ENCODE measurements around the gene SNRNP35.
"Not testable (repeated sequence)": the region's sequence is repeated elsewhere in the genome, so short reads cannot be mapped to it uniquely, and the experiment has no call there.

The SNRNP35 gene, protein sequence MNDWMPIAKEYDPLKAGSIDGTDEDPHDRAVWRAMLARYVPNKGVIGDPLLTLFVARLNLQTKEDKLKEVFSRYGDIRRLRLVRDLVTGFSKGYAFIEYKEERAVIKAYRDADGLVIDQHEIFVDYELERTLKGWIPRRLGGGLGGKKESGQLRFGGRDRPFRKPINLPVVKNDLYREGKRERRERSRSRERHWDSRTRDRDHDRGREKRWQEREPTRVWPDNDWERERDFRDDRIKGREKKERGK

DNA sequence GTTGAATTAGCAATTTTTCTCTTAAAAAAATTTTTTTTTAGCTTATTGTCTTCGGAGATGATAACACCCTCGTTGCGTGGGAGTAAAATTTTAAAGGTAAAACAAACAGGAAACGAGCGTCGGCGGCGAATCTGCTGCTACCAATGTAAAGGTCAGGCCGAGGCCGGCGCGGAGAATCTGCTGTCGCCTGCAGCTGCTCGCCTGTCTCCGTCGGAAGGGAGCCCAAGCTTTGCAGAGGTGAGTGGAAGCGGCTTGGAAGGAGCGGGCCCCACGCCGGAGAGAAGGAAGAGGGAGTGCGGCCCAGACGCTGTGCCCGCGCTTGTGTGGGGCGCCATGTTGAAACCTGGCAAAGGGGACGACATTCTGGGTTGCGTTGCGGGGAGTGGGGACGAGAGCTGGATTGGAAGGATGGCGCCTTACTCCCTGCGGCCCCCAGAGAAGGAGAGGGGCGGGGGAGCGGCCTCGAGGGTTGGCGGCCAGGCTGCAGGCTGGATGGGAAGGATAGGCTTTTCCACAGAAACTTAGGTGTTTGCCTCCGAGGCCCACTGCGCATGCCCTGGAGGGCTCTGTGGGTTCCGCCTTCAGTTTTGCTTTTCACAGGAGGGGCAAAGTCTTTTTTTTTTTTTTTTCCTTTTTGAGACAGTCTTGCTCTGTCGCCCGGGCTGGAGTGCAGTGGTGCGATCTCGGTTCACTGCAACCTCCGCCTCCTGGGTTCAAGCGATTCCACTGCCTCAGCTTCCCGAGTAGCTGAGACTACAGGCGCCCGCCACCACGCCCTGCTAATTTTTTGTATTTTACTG lies at the start of gene SNRNP35:
SNRNP35 (plus strand) TSS at position 160 of the 800 bp plus-strand sequence. CDS start 7,402 bp downstream, outside the sequence.
- DNase-seq, result peak; percentile 84

DNA sequence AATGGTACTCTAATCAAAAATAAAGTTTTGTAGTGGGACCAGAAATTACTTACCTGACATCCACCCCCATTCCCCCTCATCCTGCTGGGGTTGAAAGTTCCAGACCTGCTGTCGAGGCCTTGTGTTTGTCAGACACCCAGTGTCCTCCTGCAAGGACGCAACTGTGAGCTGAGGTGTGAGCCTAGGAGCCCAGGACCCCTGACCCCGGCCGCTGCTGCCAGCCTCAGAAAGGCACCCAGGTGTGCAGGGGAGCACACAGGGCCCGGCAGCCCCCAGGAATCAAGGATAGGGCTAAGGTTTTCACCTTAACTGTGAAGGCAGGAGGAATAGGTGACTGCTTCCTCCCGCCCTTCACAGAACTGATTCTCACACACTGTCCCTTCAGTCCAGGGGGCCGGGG lies 49.3 kb upstream of the SNRNP35 start:
- not testable (repeated sequence) for DNase-seq

DNA sequence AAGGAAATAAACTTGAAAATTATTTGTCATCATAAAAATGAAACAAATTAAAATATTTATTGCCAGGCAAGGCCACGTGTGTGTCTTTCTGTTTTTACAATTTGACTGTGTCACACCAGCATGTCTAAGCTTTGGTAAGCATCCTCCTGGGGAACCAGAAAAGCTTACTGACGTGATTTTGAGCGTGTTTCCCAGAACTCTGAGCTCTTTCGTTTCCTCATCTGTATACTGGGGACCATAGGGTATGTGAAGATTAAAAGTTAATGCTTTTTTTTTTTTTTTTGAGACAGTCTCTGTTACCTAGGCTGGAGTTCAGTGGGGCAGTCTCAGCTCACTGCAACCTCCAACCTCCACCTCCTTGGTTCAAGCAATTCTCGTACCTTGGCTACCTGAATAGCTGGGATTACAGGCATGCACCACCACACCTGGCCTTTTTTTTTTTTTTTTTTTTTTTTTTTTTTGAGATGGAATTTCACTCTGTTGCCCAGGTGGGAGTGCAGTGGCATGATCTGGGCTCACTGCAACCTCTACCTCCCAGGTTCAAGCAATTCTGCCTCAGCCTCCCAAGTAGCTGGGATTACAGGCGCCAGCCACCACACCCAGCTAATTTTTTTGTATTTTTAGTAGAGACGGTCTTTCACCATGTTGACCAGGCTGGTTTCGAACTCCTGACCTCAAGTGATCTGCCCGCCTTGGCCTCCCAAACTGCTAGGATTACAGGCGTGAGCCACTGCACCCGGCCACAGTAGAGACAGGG lies 48.5 kb upstream of the SNRNP35 start:
- not testable (repeated sequence) for DNase-seq

DNA sequence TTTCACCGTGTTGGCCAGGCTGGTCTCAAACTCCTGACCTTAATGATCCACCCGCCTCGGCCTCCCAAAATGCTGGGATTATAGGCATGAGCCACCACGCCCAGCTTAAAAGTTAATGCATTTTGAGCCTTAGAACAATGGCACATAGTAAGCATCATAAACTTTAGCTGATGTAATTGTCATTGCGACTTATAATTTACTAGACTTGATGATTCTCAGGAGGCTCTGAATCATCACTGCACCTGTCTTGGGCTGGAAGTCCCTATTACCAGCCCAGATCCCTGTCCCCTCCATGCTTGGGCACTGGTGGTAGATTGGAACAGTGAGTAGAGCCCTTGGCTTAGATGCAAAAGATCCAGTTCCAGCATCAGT lies 47.9 kb upstream of the SNRNP35 start:
- no peak for DNase-seq

DNA sequence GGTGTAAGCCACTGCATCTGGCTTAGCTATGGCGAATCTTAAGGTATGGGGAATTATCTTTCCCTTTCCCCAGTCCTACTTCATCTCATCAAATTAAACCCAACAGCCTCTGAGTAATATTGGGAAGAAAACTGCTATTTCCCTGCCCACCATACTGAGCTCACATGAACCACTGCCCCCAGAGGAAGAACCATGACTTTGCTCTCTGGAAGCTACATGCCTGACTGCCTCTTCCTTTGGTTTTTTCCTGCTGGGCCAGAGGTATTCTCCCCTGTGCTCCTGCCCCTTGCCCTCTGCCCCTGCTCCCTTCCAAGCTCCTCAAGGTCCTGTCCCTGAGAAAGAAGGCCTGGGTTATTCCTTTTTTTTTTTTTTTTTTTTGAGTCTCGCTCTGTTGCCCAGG lies 36.6 kb upstream of the SNRNP35 start:
- DNase-seq, result no peak

DNA sequence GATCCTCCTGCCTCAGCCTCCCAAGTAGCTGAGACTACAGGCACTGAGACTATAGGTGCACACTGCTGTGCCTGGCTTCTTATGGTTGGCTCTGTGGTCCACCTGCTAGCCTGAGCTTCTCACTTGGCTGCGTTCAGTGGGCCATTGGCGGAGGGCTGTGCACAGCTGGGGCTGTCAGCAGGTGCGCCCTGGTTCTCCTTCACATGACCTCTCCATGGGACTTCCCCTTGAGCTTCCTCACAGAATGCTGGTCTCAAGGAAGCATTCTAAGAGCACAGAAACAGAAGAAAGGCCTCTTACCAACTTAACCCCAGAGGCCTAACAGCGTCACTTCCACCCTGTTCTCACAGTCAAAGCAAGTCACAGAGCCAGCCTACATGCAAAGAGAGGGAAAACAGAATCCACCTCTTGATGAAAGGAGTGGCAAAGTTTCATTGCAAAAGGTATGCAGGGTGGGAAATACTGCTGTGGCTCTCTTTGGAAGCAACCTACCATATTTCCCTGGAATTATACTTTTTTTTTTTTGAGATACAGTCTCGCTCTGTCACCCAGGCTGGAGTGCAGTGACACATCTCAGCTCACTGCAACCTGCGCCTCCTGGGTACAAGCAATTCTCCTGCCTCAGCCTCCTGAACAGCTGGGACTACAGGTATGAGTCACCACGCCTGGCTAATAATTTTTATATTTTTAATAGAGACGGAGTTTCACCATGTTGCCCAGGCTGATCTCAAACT lies 30.7 kb upstream of the SNRNP35 start:
- no peak for DNase-seq

DNA sequence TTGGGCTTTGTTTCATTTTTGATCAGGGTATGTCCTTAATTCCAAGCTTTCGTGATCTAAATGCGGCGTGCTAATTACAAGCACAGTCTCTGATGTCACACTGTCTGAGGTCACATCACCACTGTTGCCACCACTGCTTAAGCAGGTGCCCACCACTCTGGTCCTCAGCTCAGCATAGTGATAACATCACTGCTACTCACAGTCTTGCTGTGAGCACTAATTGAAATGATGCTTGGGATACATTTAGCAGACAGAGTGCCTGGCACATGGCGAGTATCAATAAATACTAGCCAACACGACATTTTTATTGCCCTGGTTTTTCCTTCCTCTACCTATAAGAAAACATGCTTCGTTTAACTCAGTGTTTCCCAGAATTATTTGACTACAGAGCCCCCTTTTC lies 29.3 kb upstream of the SNRNP35 start:
- DNase-seq, result no peak

DNA sequence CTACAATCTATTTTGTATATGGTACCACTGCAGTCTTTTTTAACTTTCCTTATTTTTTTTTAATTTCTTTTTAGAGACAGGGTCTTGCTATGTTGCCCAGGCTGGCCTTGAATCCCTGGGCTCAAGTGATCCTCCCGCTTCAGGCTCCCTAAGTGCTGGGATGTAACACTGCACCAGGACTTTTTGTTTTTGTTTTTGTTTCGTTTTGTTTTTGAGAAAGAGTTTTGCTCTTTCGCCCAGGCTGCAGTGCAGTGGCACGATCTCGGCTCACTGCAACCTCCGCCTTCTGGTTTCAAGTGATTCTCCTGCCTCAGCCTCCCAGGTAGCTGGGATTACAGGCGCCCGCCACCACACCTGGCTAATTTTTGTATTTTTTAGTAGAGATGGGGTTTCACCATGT lies 28.8 kb upstream of the SNRNP35 start:
- not testable (repeated sequence) for DNase-seq

DNA sequence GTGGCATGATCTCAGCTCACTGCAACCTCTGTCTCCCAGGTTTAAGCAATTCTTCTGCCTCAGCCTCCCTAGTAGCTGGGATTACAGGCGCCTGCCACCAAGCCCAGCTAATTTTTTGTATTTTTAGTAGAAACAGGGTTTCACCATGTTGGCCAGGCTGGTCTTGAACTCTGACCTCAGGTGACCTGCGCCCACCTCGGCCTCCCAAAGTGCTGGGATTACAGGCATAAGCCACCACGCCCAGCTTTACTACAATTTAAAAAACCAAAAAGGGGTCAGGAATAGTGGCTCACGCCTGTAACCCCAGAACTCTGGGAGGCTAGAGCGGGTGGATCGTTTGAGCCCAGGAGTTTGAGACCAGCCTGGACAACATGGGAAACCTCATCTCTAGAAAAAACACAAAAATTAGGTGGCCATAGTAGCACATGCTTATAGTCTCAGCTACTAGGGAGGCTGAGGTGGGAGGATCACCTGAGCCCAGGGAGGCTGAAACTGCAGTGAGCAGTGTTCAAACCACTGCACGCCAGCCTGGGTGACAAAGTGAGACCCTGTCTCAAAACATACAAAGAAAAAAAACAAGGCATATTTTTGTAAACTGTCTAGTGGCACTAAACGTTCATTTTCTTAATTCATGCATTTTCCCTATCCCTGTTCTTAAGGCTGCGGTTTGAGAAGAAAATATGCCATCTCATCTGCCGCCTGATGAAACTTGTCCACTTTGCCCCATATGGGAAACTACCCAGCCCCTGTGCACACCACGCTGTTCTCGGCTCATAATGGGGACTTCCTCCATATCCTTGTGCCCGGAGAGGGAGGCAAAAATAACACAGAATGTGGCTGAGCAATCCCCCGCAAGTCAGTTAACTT lies 25.8 kb upstream of the SNRNP35 start:
- peak; percentile 18 for DNase-seq

DNA sequence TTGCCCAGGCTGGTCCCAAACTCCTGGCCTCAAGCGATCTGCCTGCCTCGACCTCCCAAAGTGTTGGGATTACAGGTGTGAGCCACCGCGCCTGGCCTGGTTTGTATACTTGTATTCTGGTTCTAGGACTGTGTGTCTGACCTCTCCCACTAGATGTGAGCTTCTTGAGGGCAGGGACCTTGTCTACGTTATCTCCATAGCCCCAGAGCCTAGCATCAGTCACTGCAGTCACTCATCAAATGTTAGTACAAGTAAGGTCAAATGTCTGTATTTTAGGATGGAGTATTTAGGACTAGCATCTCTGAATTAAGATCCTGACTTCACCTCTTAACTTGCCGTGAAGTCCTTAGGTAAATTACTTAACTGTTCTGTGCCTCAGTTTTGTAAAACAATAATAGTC lies 24.3 kb upstream of the SNRNP35 start:
- DNase-seq, result no peak

DNA sequence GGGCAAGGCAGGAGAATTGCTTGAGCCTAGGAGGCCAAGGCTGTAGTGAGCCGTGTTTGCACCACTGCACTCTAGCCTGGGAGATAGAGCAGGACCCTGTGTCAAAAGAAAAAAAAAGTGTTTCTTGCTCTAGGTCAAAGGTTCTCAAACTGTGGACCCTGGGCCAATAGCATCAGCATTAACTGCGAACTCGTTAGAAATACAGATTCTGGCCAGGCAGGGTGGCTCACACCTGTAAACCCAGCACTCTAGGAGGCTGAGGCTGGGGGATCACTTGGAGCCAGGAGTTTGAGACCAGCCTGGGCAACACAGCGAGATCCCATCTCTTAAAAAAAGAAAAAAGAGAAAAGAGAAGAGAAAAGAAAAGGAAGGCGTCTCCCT lies 22.3 kb upstream of the SNRNP35 start:
- no peak for DNase-seq

DNA sequence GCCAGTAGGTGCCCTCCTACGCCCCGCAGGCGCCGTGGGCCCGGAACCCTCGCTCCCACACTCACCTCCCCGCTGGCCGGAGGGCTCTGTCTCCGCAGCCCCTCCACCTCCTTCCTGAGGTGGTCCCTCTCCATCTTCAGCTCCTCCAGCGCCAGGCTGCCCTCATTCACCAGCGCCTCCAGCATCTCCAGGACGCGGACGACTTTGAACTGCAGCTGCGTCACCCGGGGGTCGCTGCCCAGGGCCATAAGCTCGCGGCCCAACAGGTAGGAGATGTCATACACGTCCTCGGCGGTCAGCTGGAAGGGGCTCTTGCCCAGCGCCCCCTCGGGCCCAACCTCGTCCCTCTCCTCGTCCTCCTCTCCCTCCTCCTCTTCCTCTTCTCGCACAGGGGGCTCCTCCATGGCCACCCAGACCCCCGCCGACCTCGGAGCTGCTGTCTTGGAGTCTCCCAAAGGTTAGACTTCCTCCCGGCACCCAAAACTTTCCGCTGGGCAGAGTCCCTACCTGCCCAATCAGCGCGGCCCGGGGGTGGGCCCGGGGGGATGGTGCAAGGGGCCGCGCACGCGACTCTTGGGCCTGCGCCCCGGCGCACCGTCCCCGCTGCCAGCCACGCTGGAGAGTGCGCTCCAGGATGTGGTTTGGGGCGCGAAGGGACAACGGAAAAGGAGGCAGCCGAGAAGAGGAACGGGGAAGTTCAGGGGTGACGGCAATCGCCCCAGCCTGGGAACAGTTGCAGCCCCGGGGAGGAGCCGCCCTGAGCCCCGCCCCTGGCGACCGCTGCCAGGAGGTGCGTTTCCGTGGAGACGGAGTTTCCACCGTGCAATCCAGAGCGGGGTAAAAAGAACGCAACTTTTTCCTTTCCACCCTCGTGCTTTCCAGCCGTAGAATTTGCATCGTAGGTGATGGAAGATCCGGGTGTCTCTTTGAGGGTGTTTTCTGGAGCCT lies 21.6 kb upstream of the SNRNP35 start, which contains the start of gene RILPL2:
RILPL2 (minus strand) TSS at position 668 of the 948 bp plus-strand sequence; CDS start at position 404, 264 bp downstream.
- peak; percentile 92 for DNase-seq

DNA sequence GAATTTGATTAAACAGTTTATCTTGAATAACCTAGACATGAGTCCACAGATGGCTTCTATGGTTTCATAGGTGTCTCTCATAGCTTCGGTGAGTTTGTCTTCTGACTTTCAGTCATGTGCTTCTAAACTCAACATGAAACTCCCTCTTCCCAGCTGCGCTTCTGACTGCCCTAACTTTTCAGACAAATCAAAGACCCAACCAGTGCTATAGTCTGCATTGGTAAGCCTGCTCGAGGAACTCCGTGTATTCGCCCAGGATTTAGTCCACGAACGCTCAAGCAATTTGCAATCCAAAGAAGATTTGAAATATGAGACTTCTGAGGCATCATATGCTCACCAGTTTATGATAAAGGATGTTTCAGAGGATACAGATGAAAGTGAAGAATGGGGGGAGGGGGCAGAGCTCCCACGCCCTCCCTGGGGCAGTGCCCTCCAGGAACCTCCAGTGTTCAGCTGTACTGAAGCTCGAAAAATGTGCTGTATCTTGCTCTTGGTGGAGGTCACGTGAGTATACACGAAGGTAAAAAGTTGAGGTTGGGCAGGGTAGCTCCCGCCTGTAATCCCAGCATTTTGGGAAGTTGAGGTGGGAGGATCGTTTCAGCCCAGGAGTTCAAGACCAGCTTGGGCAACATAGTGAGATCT lies 16.3 kb upstream of the SNRNP35 start:
- no peak for DNase-seq

DNA sequence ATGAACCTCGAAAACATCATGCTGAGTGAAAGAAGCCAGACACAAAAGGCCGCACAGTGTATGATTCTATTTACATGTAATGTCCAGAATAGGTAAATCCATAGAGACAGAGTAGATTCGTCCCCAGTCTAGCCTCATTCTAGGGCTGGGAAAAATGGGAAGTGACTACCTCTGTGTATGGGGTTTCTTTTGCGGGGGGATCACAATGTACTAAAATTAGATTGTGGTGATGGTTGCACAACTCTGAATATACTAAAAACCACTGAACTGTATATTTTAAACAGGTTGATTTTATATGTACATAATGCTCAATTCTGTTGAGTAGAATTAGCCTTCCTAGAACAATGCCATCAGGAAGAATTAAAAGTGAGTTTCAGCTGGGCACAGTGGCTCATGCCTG lies 15.2 kb upstream of the SNRNP35 start:
- no peak for DNase-seq

DNA sequence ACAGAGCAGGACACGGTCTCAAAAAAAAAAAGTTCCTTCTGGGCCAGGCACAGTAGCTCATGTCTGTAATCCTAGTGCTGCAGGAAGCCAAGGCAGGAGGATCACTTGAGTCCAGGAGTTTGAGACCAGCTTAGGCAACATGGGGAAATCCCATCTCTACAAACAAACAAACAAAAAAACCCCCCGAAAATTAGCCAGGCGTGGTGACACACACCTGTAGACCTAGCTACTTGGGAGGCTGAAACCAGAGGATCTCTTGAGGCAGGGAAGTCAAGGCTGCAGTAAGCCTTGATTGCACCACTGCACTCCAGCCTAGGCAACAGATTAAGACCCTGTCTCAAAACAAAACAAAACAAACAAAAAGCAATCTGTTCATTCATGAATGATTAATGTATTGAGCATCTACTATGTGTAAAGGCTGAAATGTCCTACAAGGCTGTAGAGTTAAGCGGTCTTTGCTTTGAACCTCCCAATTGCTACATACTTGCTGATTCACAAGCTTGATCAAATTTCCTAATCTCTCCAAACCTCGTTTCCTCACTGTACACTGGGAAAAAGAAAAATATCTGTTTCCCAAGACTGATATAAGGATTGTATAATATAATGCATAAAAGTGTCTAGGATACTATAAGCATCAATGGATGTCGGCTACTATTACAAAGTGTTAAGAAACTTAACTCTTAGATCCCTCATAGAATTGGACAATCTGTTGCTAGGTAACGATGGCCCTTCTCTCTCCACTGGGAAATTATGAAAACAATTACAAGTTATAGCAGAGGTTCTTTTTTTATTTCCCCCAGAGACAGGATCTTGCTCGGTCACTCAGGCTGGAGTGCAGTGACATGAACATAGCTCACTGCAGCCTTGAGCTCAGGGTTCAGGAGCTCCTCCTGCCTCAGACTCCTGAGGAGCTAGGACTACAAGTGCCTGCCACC lies 13.6 kb upstream of the SNRNP35 start:
- no peak for DNase-seq

DNA sequence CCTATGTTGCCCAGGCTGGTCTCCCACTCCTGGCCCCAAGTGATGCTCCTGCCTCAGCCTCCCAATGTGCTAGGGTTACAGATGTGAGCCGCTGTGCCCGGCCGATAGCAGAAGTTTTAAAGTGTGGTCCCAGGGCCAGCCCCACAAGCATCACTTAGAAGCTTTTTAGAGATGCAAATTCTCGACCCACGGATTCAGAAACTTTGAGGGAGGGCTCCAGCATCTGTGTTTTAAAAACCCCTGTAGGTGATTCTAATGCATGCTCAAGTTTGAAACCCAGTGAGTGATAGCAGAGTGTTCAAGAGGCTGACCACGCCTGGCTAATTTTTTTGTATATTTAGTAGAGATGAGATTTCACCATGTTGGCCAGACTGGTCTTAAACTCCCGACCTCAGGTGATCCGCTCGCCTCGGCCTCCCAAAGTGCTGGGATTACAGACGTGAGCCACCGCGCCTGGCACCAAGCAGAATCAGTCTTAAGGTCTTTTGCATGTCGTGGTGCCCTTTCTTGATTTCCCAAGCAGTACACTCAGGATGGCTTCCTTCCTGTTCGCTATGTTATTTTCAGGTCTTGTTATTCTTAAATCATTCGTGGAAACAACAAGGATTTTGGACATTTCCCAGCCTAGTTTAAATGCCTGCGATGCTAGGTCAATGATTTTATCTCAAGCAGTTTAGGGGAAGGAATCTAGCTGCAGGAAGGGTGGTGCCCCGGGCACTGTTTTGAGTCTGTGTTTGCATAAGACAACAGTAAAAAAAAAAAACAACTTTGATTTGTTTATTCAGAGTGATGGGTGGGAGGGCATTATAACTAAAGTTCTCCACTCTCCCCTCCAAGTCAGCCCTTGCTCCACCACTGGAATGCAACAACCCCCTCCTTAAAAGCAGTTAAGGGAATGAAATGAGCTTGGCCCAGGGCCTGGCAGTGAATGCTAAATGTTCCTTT lies 12.3 kb upstream of the SNRNP35 start:
- DNase-seq, result no peak

DNA sequence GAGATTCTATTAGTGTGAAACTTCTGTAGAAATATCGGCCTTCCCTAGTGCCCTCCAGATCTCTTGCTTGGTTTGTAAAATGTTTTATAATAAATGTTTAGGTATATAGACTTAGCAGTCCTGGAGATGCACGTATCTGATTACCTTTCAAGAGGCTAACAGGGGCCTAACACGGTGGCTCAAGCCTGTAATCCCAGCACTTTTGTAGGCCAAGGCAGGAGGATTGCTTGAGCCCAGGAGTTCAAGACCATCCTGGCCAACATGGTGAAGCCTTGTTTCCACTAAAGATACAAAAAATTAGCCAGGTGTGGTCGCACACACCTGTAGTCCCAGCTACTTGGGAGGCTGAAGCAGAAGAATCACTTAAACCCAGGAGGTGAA lies 11.6 kb upstream of the SNRNP35 start:
- no peak for DNase-seq

DNA sequence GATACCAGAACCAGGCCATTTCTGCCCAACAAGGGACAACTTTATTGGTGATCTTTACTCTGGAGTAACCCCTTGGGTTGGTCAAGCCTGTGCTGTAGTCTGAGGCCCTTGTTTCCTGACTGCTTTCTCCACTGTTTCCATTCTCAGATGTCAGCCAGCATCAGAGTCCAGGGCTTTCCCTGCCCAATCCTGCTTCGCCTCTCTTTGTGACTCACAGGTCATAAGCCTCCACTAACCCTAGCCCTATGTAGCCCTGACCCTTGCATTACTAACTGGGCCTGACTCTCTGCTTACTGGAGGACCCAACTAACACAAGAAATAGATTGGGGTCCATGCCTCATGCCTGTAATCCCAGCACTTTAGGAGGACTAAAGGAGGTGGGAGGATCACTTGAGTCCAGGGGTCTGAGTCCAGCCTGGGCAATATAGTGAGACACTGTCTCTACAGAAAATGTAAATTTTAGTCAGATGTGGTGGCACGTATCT lies 8.6 kb upstream of the SNRNP35 start:
- no peak for DNase-seq

Measured in activated naive CD4-positive, alpha-beta T cell treated with anti-CD3 and anti-CD28 coated beads, Interleukin-2, amount 50 U/mL, for 16 hours (primary cell).